Right lobe of liver (tissue), 6 donors: Measurements from ENCODE around the gene AEBP1. TPM values are rescaled to one million over a fixed set of nuclear protein-coding genes. Genes with fewer than 3 reads are reported as not detected.

ENCODE experiments used
- ATAC-seq, 4 donors: fragments of 200-7000 bp; cut with Tn5 transposase; one replicate each; pipeline ENCODE4 v1.9.1; 2020; ENCODE audit warnings: mild to moderate bottlenecking in 4 of 4, moderate library complexity in 4 of 4
- DNase-seq, 3 donors: peaks; one replicate each; pipeline ENCODE4 v3.0.0-alpha.2; 2020
- H3K27ac ChIP-seq, 3 donors: fragments of 200-600 bp; one replicate each; pipeline ENCODE4 v1.8.0; 2022
- H3K27me3 ChIP-seq, 2 donors: fragments of 200-600 bp; one replicate each; pipeline ENCODE4 v1.8.0; 2022
- H3K36me3 ChIP-seq, 4 donors: fragments of 200-600 bp; sonication (generic) in 1 of 4; one replicate each; pipeline versions ENCODE4 v1.5.1 to v1.8.0; 2017 to 2022; ENCODE audit warnings: control low read depth in 1 of 4
- H3K4me1 ChIP-seq, 4 donors: fragments of 200-600 bp; sonication (generic) in 1 of 4; one replicate each; pipeline versions ENCODE4 v1.5.1 to v1.8.0; 2017 to 2022; ENCODE audit warnings: control low read depth in 1 of 4
- H3K4me3 ChIP-seq, 3 donors: fragments of 200-600 bp; one replicate each; pipeline ENCODE4 v1.8.0; 2022
- H3K9me3 ChIP-seq, 4 donors: fragments of 200-600 bp; sonication (generic) in 1 of 4; one replicate each; pipeline versions ENCODE4 v1.5.1 to v1.8.0; 2017 to 2022; ENCODE audit warnings: control low read depth in 1 of 4
- CTCF ChIP-seq, 4 donors: fragments of 200-600 bp in 3 of 4; fragments of 450-650 bp in 1 of 4; IDR thresholded peaks; one replicate each; pipeline versions ENCODE4 v1.5.1 to v1.8.0; 2016 to 2022; ENCODE audit warnings: antibody characterized with exemption in 4 of 4, mild to moderate bottlenecking in 2 of 4
- POLR2A ChIP-seq: fragments of 450-650 bp; IDR thresholded peaks from one replicate; pipeline ENCODE4 v1.6.1; 2017; ENCODE audit warnings: antibody characterized with exemption, mild to moderate bottlenecking
- WGBS: methylation state at CpG from one replicate; pipeline ENCODE4 v1.1.6; 2018; ENCODE audit warnings: low coverage, low lambda C conversion rate; ENCODE audit not compliant: insufficient coverage; ENCODE audit errors: missing lambda C conversion rate; 5-methylcytosine and 5-hydroxymethylcytosine counted together
- intact Hi-C, 2 donors: fragments of 100-400 bp; cut with DNase I; formaldehyde crosslinking; loops; one replicate each; pipeline versions ENCODE4 v1.11.2 to v1.14.1; 2022
- total RNA-seq, 6 experiments: library from RNA; depleted of rRNA in 2 of 6; stranded (reverse); fragments of >200 nt in 2 of 6; fragmentation: NEBNext Ultra II Directional in 3 of 6; extraction: Animal tissue kit (Norgen Biotek cat#: 25700) in 3 of 6; gene quantifications; one replicate each; pipeline versions ENCODE4 v1.1.0 to v1.2.4, GENCODE V29; 2016 to 2023
- donor health status: DM: no; HTN: yes; CAD: no.
- donor health status: DM: no; HTN: no; CAD: no.
- donor health status: DM: no; HTN: no; CAD: no.
- donor health status: DM: no; HTN: yes; CAD: no.
- donor health status: DM: no; HTN: yes; CAD: no.

AEBP1 gene
- total RNA-seq, 6 experiments from 2014 or later = 7.8 to 37.8 (median 14.3) TPM

GRCh38 chr7:44101303-44101965 lies 2.7 kb upstream of the AEBP1 start:
- H3K4me3 ChIP-seq = no peak overlapping the region
- H3K9me3 ChIP-seq = no peaks in the 10 kb centered on the region
- no peak for ATAC-seq
- H3K27me3 ChIP-seq = no peaks in the 10 kb centered on the region
- DNase-seq = no peak
- TF ChIP-seq CTCF (IDR thresholded peaks at IDR 0.05) (no peak), POLR2A (no peak)
- no peak overlapping the region for H3K27ac ChIP-seq
- H3K4me1 ChIP-seq = no peaks in the 10 kb centered on the region
- 57% methylated on average over 2 of the region's 3 CpGs for WGBS
- no peaks in the 10 kb centered on the region for H3K36me3 ChIP-seq
- intact Hi-C loops = no loop called here

GRCh38 chr7:44101966-44102845 lies 1.9 kb upstream of the AEBP1 start:
- H3K27ac ChIP-seq = no peak overlapping the region
- no peaks in the 10 kb centered on the region for H3K9me3 ChIP-seq
- no peak for TF ChIP-seq CTCF (IDR thresholded peaks at IDR 0.05)
- no peak for TF ChIP-seq POLR2A
- H3K4me3 ChIP-seq = no peak overlapping the region
- H3K4me1 ChIP-seq = no peaks in the 10 kb centered on the region
- H3K27me3 ChIP-seq = no peaks in the 10 kb centered on the region
- DNase-seq (peak in 1 of 3 donors; percentile 28), ATAC-seq (no peak)
- H3K36me3 ChIP-seq = no peaks in the 10 kb centered on the region
- intact Hi-C loops = no loop called here
- WGBS = 89% methylated on average over 7 of the region's 14 CpGs

- intact Hi-C loops = no loop called here
- Histone ChIP-seq H3K4me3 (no peak overlapping the region), H3K27ac (no peak overlapping the region), H3K4me1 (no peaks in the 10 kb centered on the region), H3K27me3 (no peaks in the 10 kb centered on the region), H3K9me3 (no peaks in the 10 kb centered on the region), H3K36me3 (no peaks in the 10 kb centered on the region)
- TF ChIP-seq CTCF (IDR thresholded peaks at IDR 0.05) = no peak
- TF ChIP-seq POLR2A = no peak
- WGBS = 83% methylated on average over 2 of the region's 8 CpGs
- ATAC-seq (no peak), DNase-seq (no peak)
Observed at GRCh38 chr7:44102846-44103565, 1.1 kb upstream of the AEBP1 start.

- no peaks in the 10 kb centered on the region for H3K36me3 ChIP-seq
- ATAC-seq = no peak
- intact Hi-C loops = no loop called here
- TF ChIP-seq POLR2A = no peak
- no peak for TF ChIP-seq CTCF (IDR thresholded peaks at IDR 0.05)
- H3K4me3 ChIP-seq = no peak overlapping the region
- no peaks in the 10 kb centered on the region for H3K4me1 ChIP-seq
- WGBS = no CpG with 5 or more reads among the region's 8 CpGs
- no peaks in the 10 kb centered on the region for H3K27me3 ChIP-seq
- no peaks in the 10 kb centered on the region for H3K9me3 ChIP-seq
- peak in 1 of 3 donors; percentile 54 for DNase-seq
- no peak overlapping the region for H3K27ac ChIP-seq
Observed at GRCh38 chr7:44103566-44103922, 601 bp upstream of the AEBP1 start.
